Calu3 (cell line): Measurements from ENCODE around the gene FIGN. TPM values are rescaled to one million over a fixed set of nuclear protein-coding genes. Genes with fewer than 3 reads are reported as not detected.

Experiments
- BruUV-seq: library from RNA; stranded (reverse); fragments of 400-500 nt; replicated peaks from 2 replicates; lab custom pipeline; 2021; lab: Mats Ljungman, UMichigan
- CTCF ChIA-PET: fragments of 300-600 bp; sonication (Branson Sonifier 250); formaldehyde crosslinking; loops from one replicate; lab custom pipeline; 2022; ENCODE audit warnings: antibody characterized with exemption; lab: Charles Lee
- DNase-seq: peaks from one replicate; pipeline ENCODE4 v3.0.0; 2022
- H3K27ac Mint-ChIP-seq: one replicate; pipeline ENCODE4 v1.8.0; 2022; ENCODE audit warnings: mixed read lengths; ENCODE audit not compliant: unreplicated experiment
- H3K27me3 Mint-ChIP-seq: one replicate; pipeline ENCODE4 v1.8.0; 2022; ENCODE audit warnings: mixed read lengths; ENCODE audit not compliant: unreplicated experiment
- H3K36me3 Mint-ChIP-seq: one replicate; pipeline ENCODE4 v1.8.0; 2022; ENCODE audit warnings: mild to moderate bottlenecking, moderate library complexity, mixed read lengths; ENCODE audit not compliant: insufficient read depth, unreplicated experiment
- H3K4me1 Mint-ChIP-seq: one replicate; pipeline ENCODE4 v1.8.0; 2022; ENCODE audit warnings: mild to moderate bottlenecking, low read depth, mixed read lengths; ENCODE audit not compliant: unreplicated experiment
- H3K4me3 Mint-ChIP-seq: one replicate; pipeline ENCODE4 v1.8.0; 2022; ENCODE audit warnings: mild to moderate bottlenecking, low read depth, moderate library complexity, mixed read lengths; ENCODE audit not compliant: unreplicated experiment
- H3K9me3 Mint-ChIP-seq: one replicate; pipeline ENCODE4 v1.8.0; 2022; ENCODE audit warnings: low read depth, mixed read lengths; ENCODE audit not compliant: unreplicated experiment
- intact Hi-C: fragments of 100-400 bp; cut with micrococcal nuclease; formaldehyde crosslinking; loops from one replicate; pipeline ENCODE4 v1.10.0; 2022; ENCODE audit not compliant: unreplicated experiment
- total RNA-seq: library from RNA; stranded (reverse); gene quantifications from 2 replicates; pipeline ENCODE4 v1.2.3, GENCODE V29; 2022
- TF ChIP-seq, protein P1 (sequence below): fragments of 200-600 bp; IDR thresholded peaks from one replicate; pipeline ENCODE4 v1.8.0; 2022; ENCODE audit warnings: antibody characterized with exemption; ENCODE audit not compliant: unreplicated experiment

FIGN gene
- total RNA-seq, 1 experiment from 2014 or later = 9.1 TPM

DNA sequence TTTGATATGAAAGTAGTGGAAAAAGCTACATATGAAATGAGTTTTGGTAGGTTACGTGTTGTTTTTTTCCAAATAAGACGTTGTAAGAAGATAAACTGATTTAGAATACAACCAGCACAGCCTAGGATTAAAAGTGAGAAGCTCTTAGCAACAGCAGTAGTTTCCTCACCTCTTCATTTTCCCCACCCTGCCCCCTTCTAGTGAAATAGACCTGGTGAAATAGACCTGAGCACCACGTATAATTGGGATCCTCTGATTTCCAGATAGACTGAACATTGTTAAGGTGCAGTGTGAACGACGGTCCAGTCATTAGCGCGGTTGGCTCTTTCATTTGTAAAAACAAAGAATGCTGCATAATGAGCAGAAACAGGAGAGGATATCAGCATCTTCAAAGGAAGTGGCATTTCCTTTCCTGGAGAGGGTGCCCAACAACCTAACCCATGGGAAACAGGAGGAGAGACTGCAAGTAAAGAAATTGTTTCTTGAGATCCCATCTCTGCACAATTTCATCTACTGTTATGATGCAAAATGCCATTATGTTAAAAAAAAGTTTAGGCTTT is 114.3 kb downstream of the FIGN start:
- no peak overlapping the region for H3K4me3 Mint-ChIP-seq
- CTCF ChIA-PET = no interaction called here
- no TSS peak for BruUV-seq
- no peak for DNase-seq
- H3K27me3 Mint-ChIP-seq = no peaks in the 10 kb centered on the region
- intact Hi-C loops = no loop called here
- no peaks in the 10 kb centered on the region for H3K9me3 Mint-ChIP-seq
- no peaks in the 10 kb centered on the region for H3K36me3 Mint-ChIP-seq
- H3K4me1 Mint-ChIP-seq = no peaks in the 10 kb centered on the region
- H3K27ac Mint-ChIP-seq = no peak overlapping the region
- TF ChIP-seq, protein P1, sequence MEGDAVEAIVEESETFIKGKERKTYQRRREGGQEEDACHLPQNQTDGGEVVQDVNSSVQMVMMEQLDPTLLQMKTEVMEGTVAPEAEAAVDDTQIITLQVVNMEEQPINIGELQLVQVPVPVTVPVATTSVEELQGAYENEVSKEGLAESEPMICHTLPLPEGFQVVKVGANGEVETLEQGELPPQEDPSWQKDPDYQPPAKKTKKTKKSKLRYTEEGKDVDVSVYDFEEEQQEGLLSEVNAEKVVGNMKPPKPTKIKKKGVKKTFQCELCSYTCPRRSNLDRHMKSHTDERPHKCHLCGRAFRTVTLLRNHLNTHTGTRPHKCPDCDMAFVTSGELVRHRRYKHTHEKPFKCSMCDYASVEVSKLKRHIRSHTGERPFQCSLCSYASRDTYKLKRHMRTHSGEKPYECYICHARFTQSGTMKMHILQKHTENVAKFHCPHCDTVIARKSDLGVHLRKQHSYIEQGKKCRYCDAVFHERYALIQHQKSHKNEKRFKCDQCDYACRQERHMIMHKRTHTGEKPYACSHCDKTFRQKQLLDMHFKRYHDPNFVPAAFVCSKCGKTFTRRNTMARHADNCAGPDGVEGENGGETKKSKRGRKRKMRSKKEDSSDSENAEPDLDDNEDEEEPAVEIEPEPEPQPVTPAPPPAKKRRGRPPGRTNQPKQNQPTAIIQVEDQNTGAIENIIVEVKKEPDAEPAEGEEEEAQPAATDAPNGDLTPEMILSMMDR = no peak

DNA sequence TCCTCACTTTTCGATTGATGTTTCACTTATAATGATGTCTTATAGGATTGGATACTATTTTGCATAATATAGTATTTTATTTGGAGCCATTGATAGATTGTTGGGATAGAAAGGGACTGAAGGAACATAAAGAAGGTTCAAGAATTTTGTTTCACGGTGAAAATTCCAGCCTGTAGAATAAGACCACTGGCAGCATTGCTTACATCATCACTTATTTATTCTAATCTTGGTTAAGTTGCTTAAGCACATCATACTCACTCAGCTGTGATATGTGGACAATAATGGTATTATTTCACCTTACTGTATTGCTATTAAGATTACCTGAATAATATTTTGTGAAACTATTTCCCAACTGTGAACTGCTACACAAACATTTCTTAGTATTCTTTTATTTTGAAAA is 118.3 kb downstream of the FIGN start:
- TF ChIP-seq, protein P1 = no peak
- Mint-ChIP-seq H3K4me1 (no peaks in the 10 kb centered on the region), H3K4me3 (no peak overlapping the region), H3K27me3 (no peaks in the 10 kb centered on the region), H3K9me3 (no peaks in the 10 kb centered on the region), H3K27ac (no peak overlapping the region), H3K36me3 (no peaks in the 10 kb centered on the region)
- intact Hi-C loops = no loop called here
- CTCF ChIA-PET = no interaction called here
- no TSS peak for BruUV-seq
- no peak for DNase-seq

DNA sequence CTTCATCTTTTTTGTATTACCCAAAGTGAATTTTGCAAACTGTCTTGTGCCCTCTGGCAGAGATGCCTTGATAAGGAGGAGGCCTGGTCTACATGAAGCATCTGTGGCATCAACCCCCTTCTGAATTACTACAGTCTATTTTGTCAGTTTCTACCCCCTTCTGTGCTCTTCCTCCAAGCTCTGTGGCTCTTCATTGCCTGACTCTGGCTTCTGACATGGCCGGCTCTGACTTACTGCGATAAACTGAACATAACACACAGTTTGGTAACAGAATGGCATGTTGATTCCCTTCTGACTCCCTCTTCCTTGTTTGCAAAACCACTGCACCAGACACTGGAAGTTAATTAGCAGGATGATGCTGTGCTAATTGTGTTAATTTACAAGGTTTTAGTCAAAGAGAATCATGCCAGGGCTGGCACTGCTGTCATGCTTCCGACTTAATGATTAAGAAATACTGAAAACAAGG is 122.5 kb downstream of the FIGN start:
- intact Hi-C loops = loop anchor here (5.0 kb wide), 2 partner anchors 141 to 421 kb away; no protein-coding TSS in a partner anchor
- TF ChIP-seq, protein P1 = no peak
- Mint-ChIP-seq H3K36me3 (no peaks in the 10 kb centered on the region), H3K4me1 (no peaks in the 10 kb centered on the region), H3K9me3 (no peaks in the 10 kb centered on the region), H3K4me3 (no peak overlapping the region), H3K27me3 (no peaks in the 10 kb centered on the region), H3K27ac (no peak overlapping the region)
- BruUV-seq = no TSS peak
- CTCF ChIA-PET = no interaction called here
- no peak for DNase-seq

DNA sequence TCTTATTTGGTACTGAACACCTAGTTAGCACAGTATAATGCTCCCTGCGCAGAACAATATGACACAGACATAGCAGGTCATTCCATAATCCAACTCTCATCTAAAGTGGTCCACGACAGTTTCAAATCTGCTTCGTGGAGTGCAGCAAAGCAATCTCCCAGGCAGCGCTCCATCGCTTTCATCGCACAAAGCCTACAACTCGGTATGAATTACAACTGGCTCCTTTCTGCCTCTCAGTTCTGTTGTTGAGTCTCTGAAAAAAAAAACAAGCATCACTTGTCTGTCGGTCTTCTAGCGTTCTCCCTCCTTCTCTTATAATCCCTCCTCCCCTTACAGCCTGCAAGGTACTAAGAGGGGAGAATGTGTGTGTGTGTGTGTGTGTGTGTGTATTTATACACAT is 123.5 kb downstream of the FIGN start:
- no peaks in the 10 kb centered on the region for H3K9me3 Mint-ChIP-seq
- no peak overlapping the region for H3K4me3 Mint-ChIP-seq
- no TSS peak for BruUV-seq
- CTCF ChIA-PET = interaction anchor here (1.5 to 1.6 kb wide), 2 partner anchors 11 to 140 kb away, joined by 4 to 6 read pairs; no protein-coding TSS in a partner anchor
- H3K36me3 Mint-ChIP-seq = no peaks in the 10 kb centered on the region
- TF ChIP-seq, protein P1 = no peak
- intact Hi-C loops = loop anchor here (5.0 kb wide), 2 partner anchors 140 to 420 kb away; no protein-coding TSS in a partner anchor
- H3K4me1 Mint-ChIP-seq = no peaks in the 10 kb centered on the region
- no peak for DNase-seq
- H3K27me3 Mint-ChIP-seq = no peaks in the 10 kb centered on the region
- H3K27ac Mint-ChIP-seq = no peak overlapping the region
